Transverse colon (tissue), 3 donors: ENCODE measurements around the gene CNKSR1.

Experiments used
- CTCF ChIP-seq, 5 experiments: fragments of 200-600 bp in 3 of 5; fragments of 450-650 bp in 2 of 5; sonication (generic) in 3 of 5; IDR thresholded peaks; 1 replicate in 2 of 5; 2 replicates in 3 of 5; pipeline ENCODE4 v1.5.1; 2016 to 2017; ENCODE audit warnings: antibody characterized with exemption in 5 of 5, inconsistent platforms in 3 of 5, mild to moderate bottlenecking in 2 of 5, moderate library complexity in 1 of 5
- EP300 ChIP-seq: sonication (generic); formaldehyde crosslinking; IDR thresholded peaks from one replicate; pipeline ENCODE4 v1.6.1; 2017; ENCODE audit warnings: antibody characterized with exemption, low read depth
- POLR2A ChIP-seq: fragments of 450-650 bp; IDR thresholded peaks from one replicate; pipeline ENCODE4 v1.6.1; 2016; ENCODE audit warnings: antibody characterized with exemption, mild to moderate bottlenecking, moderate library complexity

- TF ChIP-seq CTCF (IDR thresholded peaks at IDR 0.05) (no peak), POLR2A (no peak), EP300 (no peak)
Observed at GRCh38 chr1:26180010-26180506, 2.8 kb downstream of the CNKSR1 start.
